Motor neuron (in vitro differentiated cells): ENCODE data around the gene CMTR1. TPM values are rescaled to one million over a fixed set of nuclear protein-coding genes. Genes with fewer than 3 reads are reported as not detected.

ENCODE experiments used
- ATAC-seq, 8 experiments: fragments of 200-7000 bp; cut with Tn5 transposase; replicated peaks in 6 of 8; 2 replicates each; pipeline ENCODE4 v1.8.0; 2021; ENCODE audit warnings: mild to moderate bottlenecking in 8 of 8, moderate library complexity in 8 of 8
- H3K27ac ChIP-seq, 2 donors: fragments of 250-450 bp; sonication (Bioruptor Pico); 2 replicates each; pipeline ENCODE4 v1.9.0; 2021; ENCODE audit warnings: antibody characterized with exemption in 2 of 2, mild to moderate bottlenecking in 2 of 2, moderate library complexity in 1 of 2
- H3K4me1 ChIP-seq, 2 donors: fragments of 250-450 bp; sonication (Bioruptor Pico); replicated peaks in 1 of 2; 2 replicates each; pipeline ENCODE4 v1.6.1; 2021; ENCODE audit warnings: antibody characterized with exemption in 2 of 2, mild to moderate bottlenecking in 2 of 2, moderate library complexity in 1 of 2
- H3K4me3 ChIP-seq, 5 donors: fragments of 250-450 bp; sonication (Bioruptor Pico); 2 replicates each; pipeline ENCODE4 v1.9.0; 2021; ENCODE audit warnings: antibody characterized with exemption in 5 of 5, mild to moderate bottlenecking in 5 of 5, moderate library complexity in 4 of 5
- WGBS, 10 experiments: fragments of 450-650 bp; shearing (Covaris generic); methylation state at CpG; one replicate each; pipeline ENCODE4 v1.0.0; 2022; 5-methylcytosine and 5-hydroxymethylcytosine counted together
- in situ Hi-C, 9 experiments: fragments of 400-800 bp; cut with MboI; loops; one replicate each; pipeline ENCODE4 v1.15.0; 2021; ENCODE audit warnings: low sequenced_read_pairs in 9 of 9, low pct_unique_long_range_greater_than_20kb in 2 of 9; ENCODE audit not compliant: unreplicated experiment in 9 of 9
- total RNA-seq, 8 experiments: library from RNA; unstranded; fragments of 300-600 nt; gene quantifications; 2 replicates each; pipeline versions ENCODE4 v1.2.3 to v1.2.4, GENCODE V29; 2022

CMTR1 gene
- total RNA-seq, 8 experiments from 2014 or later, result 24.8 to 43.3 (median 32.9) TPM

DNA sequence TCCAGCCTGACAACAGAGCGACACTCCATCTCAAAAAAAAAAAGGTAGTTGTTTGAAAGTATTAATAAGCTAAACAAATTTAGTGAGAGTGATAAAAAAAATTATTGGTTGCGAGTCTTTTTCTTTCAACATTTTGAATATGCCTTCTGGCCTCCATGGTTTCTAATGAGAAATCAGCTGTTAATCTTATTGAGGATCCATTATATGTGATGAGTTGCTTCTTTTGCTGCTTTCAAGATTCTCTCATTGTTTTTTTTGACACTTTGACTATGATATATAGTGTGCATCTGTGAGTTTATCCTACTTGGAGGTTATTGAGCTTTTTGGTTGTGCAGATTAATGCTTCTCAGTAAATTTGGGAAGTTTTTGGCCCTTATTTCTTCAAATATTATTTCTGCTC, 15.6 kb upstream of the CMTR1 start:
- WGBS, 10 experiments, result 40 to 100% (median 72%) methylated on average over 1 to 2 of the region's 2 CpGs
- no peak overlapping the region for H3K27ac ChIP-seq
- ATAC-seq, result no peak
- no peaks in the 10 kb centered on the region for H3K4me1 ChIP-seq
- in situ Hi-C loops, result no loop called here
- no peak overlapping the region for H3K4me3 ChIP-seq

DNA sequence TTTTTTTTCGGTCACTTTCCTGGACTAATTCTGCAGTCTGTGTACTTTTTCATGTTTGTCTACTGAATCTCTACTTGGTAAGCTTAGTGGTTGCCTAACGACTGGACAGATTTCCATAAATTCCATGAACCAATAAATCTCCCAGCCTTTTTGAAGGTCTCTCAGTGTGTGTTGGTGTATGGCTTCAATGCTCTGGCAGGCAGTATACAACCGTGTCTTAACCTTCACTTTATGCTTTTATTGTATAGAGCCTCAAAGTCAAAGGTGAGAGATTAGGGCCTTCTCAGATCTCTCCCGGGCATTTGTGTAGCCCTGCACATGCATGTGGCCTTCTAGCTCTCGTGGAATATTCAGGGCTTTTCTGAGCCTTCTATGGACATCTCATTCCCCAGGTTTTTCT, 14.3 kb upstream of the CMTR1 start:
- ATAC-seq, result peak in 1 of 8 experiments; percentile 41
- WGBS, 10 experiments, result 6 to 100% (median 74%) methylated on average over 1 to 5 of the region's 5 CpGs
- no peak overlapping the region for H3K27ac ChIP-seq
- in situ Hi-C loops, result no loop called here
- no peak overlapping the region for H3K4me3 ChIP-seq
- H3K4me1 ChIP-seq, result no peaks in the 10 kb centered on the region

DNA sequence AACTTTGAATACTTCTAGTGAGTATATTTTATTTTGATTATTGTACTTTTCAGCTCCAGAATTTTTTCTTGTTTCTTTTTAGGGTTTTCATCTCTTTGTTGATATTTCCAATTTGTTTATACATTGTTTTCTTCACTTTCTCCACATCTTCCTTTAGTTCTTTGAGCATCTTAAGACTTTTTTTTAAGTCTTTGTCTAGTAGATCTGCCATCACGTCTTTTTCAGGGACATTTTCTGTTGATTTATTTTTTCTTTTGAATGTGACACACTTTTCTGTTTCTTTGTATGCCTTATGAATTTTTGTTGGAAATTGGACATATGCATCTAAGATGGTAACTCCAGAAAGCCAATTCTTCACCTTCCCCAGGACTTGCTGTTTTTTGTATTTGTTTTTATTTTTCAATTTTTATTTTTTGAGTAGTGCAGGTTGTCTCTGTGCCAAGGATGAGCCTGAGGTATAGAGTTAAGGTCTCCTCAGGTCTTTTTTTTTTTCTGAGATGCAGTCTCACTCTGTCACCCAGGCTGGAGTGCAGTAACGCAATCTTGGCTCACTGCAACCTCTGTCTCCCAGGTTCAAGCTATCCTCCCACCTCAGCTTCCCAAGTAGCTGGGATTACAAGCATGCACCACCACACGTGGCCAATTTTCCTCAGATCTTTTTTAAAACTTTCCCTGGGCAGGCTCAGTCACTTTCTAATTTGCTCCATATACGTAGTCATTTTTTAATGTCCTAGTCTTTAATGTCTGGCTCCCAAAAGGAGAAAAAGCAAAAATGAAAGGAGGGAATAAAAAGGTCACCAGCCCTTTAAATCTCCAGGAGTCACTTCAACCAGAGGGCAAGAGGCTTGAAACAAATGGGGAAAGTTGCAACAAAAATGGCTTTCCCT, 6.7 kb upstream of the CMTR1 start:
- Histone ChIP-seq H3K27ac (no peak overlapping the region), H3K4me3 (no peak overlapping the region), H3K4me1 (no peaks in the 10 kb centered on the region)
- ATAC-seq, result no peak
- WGBS, 10 experiments, result 41 to 97% (median 76%) methylated on average over 1 to 4 of the region's 4 CpGs
- in situ Hi-C loops, result no loop called here

DNA sequence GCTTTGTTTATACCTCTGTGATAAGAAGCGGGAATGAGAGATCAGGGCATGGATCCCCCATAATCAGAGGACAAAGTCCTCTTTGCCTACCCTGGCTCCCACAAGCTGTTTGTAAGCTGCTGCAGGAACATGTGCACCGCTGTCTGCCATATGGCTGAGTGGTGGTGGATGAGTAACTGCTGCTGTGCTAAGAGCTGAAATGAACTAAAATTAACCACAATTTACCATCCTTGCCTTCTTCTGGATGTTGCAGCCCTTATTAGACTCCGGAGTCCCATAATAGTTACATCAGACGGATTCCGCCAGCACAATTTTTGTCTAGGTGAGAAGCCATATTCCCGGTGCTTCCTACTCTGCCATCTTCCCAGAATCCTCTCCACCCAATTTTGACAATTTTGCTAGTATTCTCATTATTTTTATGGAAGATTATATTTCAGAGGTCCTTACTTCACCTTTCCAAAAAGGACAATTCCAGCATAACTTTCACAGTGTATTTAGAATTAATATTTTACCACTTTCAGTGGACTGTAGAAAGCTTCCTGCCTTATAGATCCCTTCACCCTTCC, 6.0 kb upstream of the CMTR1 start:
- Histone ChIP-seq H3K27ac (no peak overlapping the region), H3K4me3 (no peak overlapping the region), H3K4me1 (peaks cover 0 to under 1% of the 10 kb centered on the region in 2 donors)
- in situ Hi-C loops, result no loop called here
- 80 to 100% (median 93%) methylated on average over 1 to 6 of the region's 6 CpGs; no CpG with 5 or more reads in 1 of the 10 experiments for WGBS, 10 experiments
- ATAC-seq, result no peak

- in situ Hi-C loops, result no loop called here
- Histone ChIP-seq H3K4me3 (no peak overlapping the region), H3K27ac (no peak overlapping the region), H3K4me1 (peaks cover 4 to 11% of the 10 kb centered on the region in 2 donors)
- ATAC-seq, result no peak
- WGBS, 10 experiments, result 79 to 100% (median 89%) methylated on average over 1 to 2 of the region's 2 CpGs; no CpG with 5 or more reads in 3 of the 10 experiments
These were observed 3.7 kb upstream of the CMTR1 start for GRCh38 chr6:37429352-37429750.

DNA sequence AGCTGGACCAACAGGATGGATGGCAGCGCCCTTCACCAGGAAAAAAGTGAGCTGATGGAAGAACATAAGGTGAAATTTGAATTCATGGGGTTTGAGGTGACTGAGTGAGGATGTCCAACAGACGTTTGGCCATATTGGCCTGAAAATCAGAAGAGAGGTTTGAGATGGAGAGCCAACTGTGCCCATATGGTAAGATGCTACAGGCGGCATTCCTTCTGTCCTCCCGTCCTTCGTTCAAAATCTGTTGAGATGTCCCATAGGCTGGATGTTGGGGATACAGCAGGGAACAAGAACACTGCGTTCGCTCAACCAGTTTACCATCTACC, 468 bp upstream of the CMTR1 start:
- WGBS, 10 experiments, result 4 to 100% (median 48%) methylated on average over 1 to 7 of the region's 7 CpGs; no CpG with 5 or more reads in 2 of the 10 experiments
- peak in 7 of 8 experiments; percentile 5 to 30 (median 10) for ATAC-seq
- H3K4me1 ChIP-seq, result peaks cover 4 to 28% of the 10 kb centered on the region in 2 donors
- in situ Hi-C loops, result no loop called here
- H3K4me3 ChIP-seq, result peak overlapping the region; percentile 81 to 94 (median 83)
- peak overlapping the region; percentile 73 to 86 for H3K27ac ChIP-seq

- Histone ChIP-seq H3K4me3 (peak overlapping the region; percentile 81 to 94 (median 83)), H3K4me1 (peaks cover 4 to 28% of the 10 kb centered on the region in 2 donors), H3K27ac (peak overlapping the region; percentile 73 to 86)
- ATAC-seq, result peak in 7 of 8 experiments; percentile 5 to 40 (median 14)
- WGBS, 10 experiments, result 4 to 50% (median 21%) methylated on average over 1 to 9 of the region's 13 CpGs; no CpG with 5 or more reads in 1 of the 10 experiments
- in situ Hi-C loops, result no loop called here
These were observed 743 bp downstream of the CMTR1 start for GRCh38 chr6:37433657-37434271.

GRCh38 chr6:37435373-37435772, 2.4 kb downstream of the CMTR1 start:
- WGBS, 10 experiments, result 50 to 80% (median 68%) methylated on average over 1 to 3 of the region's 4 CpGs; no CpG with 5 or more reads in 4 of the 10 experiments
- Histone ChIP-seq H3K27ac (no peak overlapping the region), H3K4me1 (peaks cover 4 to 28% of the 10 kb centered on the region in 2 donors), H3K4me3 (no peak overlapping the region)
- in situ Hi-C loops, result no loop called here
- ATAC-seq, result no peak

DNA sequence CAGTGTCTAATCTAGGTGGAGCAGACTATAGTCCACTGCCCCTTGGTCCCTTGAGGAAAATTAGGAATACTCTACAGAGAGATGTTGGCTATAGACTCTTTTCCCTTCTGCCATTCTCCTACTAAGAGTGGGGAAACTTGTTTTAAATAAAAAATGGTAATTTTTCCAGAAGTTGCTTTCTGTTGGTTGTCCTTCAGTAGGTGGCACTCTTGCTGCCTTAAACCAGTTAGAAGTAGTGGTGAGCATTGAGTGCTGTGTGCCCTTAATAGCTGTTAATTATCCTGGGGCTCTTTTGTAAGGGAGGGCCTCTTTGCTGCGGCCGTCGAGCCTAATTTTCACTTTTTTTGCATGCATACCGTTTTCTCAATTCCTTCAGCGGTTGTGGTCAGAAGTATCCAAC, 2.8 kb downstream of the CMTR1 start:
- H3K27ac ChIP-seq, result no peak overlapping the region
- H3K4me1 ChIP-seq, result peaks cover 4 to 28% of the 10 kb centered on the region in 2 donors
- in situ Hi-C loops, result no loop called here
- 44 to 88% (median 64%) methylated on average over 3 to 5 of the region's 5 CpGs; no CpG with 5 or more reads in 4 of the 10 experiments for WGBS, 10 experiments
- ATAC-seq, result no peak
- H3K4me3 ChIP-seq, result no peak overlapping the region

GRCh38 chr6:37438930-37439329, 5.9 kb downstream of the CMTR1 start:
- 44 to 100% (median 80%) methylated on average over 1 of the region's 1 CpG; no CpG with 5 or more reads in 1 of the 10 experiments for WGBS, 10 experiments
- Histone ChIP-seq H3K27ac (no peak overlapping the region), H3K4me1 (peaks cover 3 to 21% of the 10 kb centered on the region in 2 donors), H3K4me3 (no peak overlapping the region)
- peak in 1 of 8 experiments; percentile 79 for ATAC-seq
- in situ Hi-C loops, result no loop called here

GRCh38 chr6:37441651-37442050, 8.6 kb downstream of the CMTR1 start:
- 63 to 100% (median 93%) methylated on average over 1 to 5 of the region's 6 CpGs; no CpG with 5 or more reads in 1 of the 10 experiments for WGBS, 10 experiments
- Histone ChIP-seq H3K27ac (no peak overlapping the region), H3K4me1 (no peaks in the 10 kb centered on the region), H3K4me3 (no peak overlapping the region)
- ATAC-seq, result no peak
- in situ Hi-C loops, result no loop called here

- WGBS, 10 experiments, result 22 to 97% (median 87%) methylated on average over 2 to 4 of the region's 4 CpGs; no CpG with 5 or more reads in 1 of the 10 experiments
- peak in 2 of 8 experiments; percentile 36 for ATAC-seq
- Histone ChIP-seq H3K4me1 (no peaks in the 10 kb centered on the region), H3K4me3 (no peak overlapping the region), H3K27ac (no peak overlapping the region)
- in situ Hi-C loops, result no loop called here
These were observed 9.6 kb downstream of the CMTR1 start for GRCh38 chr6:37442416-37443215.
